NCI-H774 (cell line): ENCODE results near the gene ACTL6B.

Experiments
- DNase-seq: peaks from one replicate; lab custom pipeline; 2025; lab: John Stamatoyannopoulos, UW

Gene ACTL6B

DNA sequence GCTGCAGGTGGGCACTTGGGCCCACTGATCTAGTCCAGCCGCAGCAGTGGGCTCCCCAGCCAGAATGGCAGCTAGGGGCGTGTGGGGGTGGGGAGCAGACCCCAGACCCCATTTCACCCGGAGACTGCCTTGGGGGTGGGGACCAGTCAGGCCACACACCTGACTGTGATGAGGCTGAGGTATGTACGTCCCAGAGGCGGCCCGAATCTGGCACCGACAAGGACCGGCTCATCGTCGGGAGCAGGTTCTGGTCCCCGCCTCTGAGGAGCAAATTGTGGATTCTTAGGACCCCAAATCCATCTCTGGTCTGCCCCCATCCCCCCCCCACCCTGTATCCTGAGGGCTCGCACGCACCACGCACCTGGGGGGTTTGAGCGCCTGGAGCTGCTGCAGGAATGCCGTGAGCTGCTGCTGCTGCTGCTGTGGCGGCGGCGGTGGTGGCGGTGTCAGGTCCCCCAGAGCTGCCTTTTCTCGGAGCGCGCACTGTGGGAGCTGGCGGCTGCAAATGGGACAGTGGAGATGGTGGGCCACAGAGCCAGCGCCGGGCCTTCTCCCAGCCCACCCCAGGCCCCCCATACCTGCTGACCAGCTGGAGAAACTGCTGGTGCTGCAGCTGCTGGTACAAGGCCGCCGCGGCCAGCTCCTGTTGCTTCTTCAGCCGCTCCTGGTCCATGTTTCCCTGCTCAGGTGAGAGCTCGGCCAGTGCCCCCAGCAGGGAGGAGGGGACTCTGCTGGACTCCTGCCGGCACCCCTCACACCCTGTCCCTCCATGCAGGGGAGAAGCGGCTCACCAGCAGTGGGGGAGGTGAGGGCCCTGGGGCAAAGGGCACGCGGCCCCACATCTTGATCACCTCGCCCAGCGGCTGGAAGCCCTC is 27.6 kb upstream of the ACTL6B start:
- no peak for DNase-seq

DNA sequence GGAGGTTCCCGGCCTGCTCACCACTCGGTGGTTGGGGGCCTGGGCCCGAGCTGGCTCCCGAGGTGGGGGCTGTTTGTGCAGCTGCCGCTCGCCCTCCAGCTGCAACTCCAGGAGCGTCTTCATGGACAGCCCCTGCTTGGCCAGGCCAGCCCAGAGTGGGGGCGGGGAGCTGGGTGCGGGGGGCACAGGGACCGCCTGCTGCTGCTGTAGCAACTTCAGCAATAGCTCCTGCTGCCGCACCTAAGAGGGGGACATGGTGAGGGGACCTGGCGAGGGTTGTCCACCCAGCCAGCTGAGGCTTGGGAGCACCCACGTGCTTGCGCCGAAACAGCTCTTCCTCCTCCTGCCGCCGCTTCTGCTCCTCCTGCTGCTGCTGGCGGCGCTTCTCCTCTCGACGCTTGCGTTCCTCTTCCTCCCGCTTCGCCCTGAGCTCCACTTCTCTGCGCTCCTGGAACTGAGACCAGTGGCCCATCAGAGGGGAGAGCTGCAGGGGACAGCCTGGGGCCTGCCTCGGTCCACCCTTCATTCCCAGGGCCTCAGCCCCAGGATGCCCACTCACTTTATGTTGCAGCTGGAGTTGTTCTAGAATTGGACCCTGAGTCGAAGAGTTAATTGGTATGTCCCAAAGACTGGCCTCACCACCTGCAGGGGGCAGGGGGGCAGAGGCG is 26.9 kb upstream of the ACTL6B start:
- DNase-seq, result no peak

- no peak for DNase-seq
Observed at GRCh38 chr7:100682228-100682741, 26.0 kb upstream of the ACTL6B start.

- no peak for DNase-seq
Observed at GRCh38 chr7:100681491-100682227, 25.4 kb upstream of the ACTL6B start.

- DNase-seq, result no peak
Observed at GRCh38 chr7:100680576-100681271, 24.5 kb upstream of the ACTL6B start.

- DNase-seq, result no peak
Observed at GRCh38 chr7:100679927-100680575, 23.8 kb upstream of the ACTL6B start.

DNA sequence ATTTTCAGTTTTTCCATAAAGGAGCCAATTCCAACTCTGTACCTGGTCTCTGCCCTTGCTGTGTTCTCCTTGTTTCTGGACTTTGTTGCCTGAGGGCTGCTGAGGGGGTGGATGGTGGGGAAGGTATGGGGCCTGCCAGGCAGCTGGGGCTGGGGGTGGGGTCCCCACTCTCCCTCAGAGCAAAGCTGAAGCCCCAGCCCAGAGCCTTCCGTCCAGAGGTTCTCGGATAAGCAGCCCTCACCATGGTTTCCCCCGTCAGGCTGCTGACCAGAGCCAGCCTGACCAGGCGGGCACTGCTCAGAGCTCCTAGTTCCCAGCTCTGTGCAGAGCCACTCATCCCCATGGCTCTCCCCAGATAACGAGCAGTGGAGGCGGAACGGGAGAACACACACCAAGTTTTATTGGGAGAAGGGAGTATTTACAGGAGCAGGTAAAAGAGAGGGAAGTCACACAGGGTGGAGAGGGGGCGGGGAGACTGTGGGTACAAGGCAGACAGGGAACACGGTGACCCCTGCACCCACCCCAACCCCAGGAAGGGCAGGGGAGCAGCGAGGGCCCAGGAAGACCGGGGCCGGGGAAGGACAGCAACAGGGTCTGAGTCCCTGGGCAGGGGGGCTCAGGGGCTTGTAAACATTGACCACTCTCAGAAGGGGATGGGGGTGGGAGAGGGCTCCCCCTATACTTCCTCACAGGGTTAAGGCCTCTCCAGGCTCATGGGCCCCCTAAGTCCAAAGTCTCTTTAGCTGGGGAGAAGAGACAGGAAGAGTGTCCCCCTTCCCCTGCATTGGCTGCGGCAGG is 23.1 kb upstream of the ACTL6B start:
- no peak for DNase-seq

- DNase-seq, result no peak
Observed at GRCh38 chr7:100678291-100678984, 22.2 kb upstream of the ACTL6B start.

- no peak for DNase-seq
Observed at GRCh38 chr7:100677308-100678267, 21.3 kb upstream of the ACTL6B start.

DNA sequence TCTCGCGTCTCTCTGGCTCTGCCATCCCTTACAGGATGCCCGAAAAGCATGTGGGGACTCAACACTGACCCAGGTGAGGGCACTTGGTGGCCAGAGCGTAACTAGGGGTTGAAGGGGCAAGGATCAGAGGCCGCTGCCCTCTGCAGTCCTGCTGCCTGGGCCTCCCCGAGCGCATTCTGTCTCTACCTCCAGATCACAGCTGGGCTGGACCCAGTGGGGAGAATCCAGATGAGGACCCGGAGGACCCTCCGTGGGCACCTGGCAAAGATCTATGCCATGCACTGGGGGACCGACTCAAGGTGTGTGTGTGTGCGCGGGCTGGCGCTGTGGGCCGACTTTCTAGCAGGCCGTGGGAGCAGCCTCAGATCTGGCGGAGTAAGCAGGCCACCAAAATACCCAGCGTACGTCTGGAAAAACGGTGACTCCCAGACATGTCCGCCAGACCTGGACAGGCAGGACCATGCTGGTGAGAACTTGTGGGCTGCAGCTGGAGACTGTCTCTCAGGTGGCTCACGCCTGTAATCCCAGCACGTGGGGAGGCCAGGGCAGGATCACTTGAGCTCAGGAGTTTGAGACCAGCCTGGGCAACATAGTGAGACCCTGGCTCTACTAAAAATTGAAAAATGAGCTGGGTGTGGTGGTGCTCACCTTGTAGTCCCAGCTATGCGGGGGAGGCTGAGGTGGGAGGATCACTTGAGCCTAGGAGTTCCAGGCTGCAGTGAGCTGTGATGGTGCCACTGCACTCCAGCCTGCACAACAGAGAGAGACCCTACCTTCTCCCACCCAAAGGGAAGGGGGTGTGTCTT is 20.5 kb upstream of the ACTL6B start:
- no peak for DNase-seq

- peak; percentile 29 for DNase-seq
Observed at GRCh38 chr7:100675581-100676350, 19.5 kb upstream of the ACTL6B start.

GRCh38 chr7:100675105-100675451 is 18.8 kb upstream of the ACTL6B start:
- no peak for DNase-seq

DNA sequence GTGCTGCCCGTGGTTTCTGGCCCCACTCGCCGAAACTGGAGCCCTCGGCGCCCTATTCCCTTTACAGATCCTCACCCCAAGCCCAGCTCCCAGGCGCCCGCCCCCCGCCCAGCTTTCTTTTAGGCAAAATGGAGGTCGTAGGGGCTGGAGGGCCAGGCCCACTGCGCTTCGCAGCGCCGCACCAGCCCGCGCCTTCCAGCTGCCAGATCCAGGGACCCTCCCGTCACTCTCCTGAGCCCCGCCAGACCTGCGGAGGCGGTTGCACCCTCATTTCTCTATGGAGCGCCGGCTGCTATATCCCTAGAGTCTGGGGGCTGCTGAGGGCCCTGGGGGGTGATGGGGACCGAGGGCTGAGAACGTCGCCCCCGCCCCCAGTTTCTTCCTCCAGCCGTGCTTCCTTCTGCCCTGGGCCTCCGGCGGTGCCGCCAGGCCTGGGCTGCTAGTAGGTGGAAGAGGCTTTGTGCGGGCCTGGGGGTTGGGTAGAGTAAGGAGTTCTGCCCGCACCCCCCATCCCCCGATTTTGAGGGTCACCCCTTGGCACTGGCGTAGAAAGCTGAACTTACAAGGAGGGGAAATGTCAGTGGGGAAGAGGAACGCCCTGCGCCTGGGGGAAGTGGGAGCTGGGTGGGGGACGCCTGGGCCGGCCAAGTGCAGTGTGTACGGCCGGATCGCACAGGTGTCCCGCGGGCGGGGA is 18.3 kb upstream of the ACTL6B start:
- DNase-seq, result no peak

DNA sequence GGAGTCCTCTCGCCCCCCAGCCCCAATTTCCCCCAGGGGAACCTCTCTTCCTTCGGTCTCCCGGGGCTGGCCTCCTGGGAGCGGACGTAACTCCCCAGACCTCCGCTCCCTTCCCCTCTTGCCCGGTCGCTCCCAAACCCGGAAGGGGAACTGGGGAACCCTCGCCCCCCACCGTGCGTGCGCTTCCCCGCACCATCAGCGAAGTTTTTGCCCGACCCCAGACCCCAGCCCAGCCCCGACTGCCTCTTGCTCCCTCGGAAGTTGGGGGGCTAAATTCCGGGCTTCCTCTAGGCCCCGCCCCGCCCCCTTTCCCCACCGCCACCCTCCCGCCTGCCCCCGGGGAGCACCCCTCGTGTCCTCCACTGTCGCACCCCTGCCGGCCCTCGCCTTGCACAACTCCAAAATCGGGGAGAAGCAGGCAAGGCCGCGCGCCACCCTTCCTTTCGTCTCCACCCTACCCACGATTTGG is 17.7 kb upstream of the ACTL6B start:
- DNase-seq, result peak; percentile 49

GRCh38 chr7:100673302-100673941 is 17.2 kb upstream of the ACTL6B start, which contains the start of gene GNB2:
TSS of gene GNB2 (plus strand) at chr7:100673740. CDS start at chr7:100676266, 2,526 bp downstream.
- DNase-seq, result peak; percentile 97
